COLO668 (cell line): ENCODE results near the gene CDC14A.
A peak's percentile ranks its signal among the peaks of the same experiment; 100 is the strongest.
"Not testable (repeated sequence)": the region's sequence is repeated elsewhere in the genome, so short reads cannot be mapped to it uniquely, and the experiment has no call there.

Experiments
- DNase-seq: peaks from one replicate; lab custom pipeline; 2025; ENCODE audit not compliant: unreplicated experiment; lab: John Stamatoyannopoulos, UW

The CDC14A gene, protein sequence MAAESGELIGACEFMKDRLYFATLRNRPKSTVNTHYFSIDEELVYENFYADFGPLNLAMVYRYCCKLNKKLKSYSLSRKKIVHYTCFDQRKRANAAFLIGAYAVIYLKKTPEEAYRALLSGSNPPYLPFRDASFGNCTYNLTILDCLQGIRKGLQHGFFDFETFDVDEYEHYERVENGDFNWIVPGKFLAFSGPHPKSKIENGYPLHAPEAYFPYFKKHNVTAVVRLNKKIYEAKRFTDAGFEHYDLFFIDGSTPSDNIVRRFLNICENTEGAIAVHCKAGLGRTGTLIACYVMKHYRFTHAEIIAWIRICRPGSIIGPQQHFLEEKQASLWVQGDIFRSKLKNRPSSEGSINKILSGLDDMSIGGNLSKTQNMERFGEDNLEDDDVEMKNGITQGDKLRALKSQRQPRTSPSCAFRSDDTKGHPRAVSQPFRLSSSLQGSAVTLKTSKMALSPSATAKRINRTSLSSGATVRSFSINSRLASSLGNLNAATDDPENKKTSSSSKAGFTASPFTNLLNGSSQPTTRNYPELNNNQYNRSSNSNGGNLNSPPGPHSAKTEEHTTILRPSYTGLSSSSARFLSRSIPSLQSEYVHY

DNA sequence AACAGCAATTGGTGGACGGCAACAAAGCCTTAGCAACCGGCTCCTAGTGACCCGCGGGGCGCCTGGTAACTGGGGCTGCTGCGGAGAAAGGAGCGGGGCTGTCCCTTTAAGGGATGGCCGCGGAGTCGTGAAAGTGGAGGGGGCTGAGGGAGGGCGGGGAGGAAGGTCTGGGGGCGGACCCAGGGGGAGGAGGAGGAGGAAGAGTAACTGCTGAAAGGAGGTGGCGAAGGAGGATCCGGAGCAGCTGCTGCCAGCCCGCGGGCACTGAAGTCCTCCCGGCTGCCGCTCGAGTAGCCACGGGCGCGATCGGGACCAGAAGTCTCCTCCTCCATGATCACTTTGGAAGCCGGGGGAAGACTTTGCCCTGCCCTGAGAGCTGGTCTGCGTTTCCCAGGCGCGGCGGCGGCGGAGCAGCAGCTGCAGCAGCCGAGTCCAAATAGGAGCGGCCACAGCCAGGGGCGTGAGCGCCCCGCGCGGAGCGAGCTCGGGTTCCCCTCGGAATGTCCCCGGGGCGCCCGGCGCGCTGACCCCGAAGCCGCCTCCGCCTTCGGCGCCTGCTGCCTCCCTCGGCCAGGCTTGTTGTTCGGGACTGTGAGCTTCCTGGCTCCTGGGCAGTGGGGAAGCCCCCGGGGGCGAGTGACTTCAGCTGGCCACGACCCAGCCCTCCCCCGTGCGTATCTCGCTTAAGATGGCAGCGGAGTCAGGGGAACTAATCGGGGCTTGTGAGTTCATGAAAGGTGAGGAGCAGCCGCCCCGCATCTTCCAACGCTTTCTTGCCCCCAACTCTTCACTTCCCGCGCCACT, at the start of gene CDC14A:
Gene CDC14A, plus strand, starts transcription at position 240 of the 804 bp plus-strand sequence. Its CDS starts 449 bp downstream, at position 689.
- DNase-seq, result peak; percentile 92

DNA sequence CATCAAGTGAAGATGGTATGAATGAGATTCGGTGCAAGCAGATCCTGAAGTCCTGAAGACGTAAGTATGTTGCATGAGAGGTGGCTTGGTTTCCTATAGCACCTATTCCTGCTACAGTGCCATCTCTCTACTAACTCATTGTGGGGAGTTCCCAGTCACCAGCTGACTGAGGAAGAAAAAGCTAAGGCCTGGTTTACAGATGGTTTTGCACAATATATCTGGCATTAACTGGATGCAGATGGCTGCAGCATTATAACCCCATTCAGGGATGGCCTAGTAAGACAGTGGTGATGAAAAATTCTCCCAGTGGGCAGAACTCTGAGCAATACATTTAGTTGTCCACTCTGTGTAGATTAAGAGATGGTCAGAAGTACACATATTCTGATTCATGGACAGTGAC, 49.6 kb upstream of the CDC14A start:
- no peak for DNase-seq

DNA sequence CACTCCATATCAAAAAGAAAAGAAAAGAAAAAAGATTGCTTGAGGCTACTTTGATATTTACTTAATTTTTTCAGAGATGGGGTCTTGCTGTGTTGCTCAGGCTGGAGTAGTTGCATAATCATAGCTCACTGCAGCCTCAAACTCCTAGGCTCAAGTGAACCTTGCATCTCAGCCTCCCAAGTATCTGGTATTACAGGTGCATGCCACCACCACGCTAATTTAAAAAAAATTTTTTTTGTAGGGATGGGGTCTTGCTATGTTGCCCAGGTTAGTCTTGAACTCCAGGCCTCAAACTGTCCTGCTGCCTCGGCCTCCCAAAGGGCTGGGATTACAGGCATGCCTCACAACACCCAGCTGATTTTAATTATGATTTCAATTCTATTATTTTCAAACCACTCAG, 48.1 kb upstream of the CDC14A start:
- DNase-seq, result no peak

DNA sequence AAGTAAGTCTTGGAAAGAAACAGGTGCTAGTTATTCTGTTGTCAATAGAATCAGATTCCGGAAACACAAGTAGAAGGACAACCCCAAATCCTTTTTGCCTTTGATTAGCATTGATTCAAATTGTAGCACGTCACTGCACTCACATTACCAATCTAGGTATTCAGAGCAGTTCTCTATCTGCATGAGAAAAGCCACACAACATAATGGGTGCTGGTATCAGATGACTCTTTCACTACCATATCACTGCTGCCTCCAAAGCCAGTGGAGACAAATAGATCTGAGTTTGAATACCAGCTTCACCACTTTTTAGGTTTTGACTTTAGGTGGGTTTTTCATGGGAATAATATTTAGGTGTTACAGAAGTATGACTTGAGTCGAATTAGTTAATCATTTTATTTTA, 47.4 kb upstream of the CDC14A start:
- DNase-seq, result no peak

DNA sequence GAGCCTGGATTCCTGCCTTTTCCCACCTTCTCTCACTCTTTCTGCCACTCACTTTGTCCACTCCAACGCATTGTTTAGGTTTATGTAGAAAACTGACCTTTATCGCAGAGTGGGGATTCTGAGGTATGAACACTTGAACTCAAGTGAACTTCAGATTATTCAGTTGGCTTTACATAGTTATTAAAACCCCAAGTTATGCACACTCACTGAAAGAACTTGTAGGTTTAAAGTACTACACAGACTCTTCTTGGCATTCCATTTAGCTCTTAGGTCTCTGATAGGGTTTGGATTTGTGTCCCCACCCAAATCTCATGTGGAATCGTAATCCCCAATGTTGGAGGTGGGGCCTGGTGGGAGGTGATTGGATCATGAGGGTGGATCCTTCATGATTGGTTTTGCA, 46.4 kb upstream of the CDC14A start:
- DNase-seq, result no peak

DNA sequence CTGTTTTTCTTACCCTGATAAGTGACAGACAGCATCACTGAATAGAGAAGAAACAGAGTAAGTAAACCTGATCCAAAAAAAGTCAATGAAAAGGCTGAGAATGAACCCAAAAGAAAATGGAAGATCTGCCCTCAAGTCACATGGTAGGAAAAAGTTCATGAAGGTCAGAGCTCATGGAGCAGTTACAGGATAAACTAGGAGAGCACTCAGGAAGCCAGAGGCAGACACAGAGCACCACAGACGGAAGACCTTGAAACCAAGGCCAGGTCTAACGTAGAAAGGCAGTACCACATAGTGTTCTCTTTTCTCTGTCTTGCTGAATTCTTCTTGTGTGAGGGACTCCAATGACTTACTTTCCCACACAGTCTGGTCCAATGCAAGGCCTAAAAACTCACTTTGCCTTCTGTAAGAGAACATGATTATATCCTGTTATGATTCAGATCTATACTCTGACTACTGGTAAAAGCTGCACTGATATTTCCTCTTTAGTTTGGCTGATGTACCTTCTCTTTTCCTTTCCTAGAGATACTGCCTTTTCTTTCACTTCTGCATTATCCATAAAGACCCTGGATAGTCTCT, 45.5 kb upstream of the CDC14A start:
- no peak for DNase-seq

DNA sequence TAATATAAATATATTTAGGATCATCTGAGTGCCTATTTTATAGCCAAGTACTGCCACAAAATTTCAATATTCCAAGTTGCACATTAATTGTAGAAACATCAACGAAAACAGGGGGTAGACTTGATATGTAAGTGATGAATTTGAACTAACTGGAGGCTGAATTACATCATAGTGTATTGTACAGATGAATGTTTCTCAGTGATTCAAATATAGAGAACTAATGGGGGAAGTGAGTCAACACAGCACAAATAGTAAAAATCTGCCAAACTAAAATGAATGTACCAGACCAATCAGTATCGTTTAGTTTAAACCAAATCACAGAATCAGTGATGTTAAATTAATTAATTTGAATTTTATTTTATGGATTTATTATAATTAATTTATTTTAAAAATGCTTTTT, 43.5 kb upstream of the CDC14A start:
- no peak for DNase-seq

DNA sequence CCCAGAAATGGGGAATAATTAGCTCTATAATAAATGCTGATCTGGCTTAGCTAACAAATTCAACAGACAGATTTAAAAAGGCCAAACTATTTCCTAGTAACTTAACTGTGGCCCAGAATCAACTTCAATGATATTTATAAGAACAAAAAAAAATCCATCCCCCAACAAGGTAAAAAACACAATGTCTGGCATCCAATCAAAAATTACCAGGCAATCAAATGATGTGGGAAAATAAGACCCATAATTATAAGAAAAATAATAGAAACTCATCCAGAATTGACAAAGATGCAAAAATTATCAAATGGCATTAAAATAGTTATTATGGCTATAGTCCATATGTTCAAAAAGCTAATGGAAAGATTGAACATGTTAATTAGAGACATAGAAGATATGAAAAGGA, 42.4 kb upstream of the CDC14A start:
- DNase-seq, result no peak

DNA sequence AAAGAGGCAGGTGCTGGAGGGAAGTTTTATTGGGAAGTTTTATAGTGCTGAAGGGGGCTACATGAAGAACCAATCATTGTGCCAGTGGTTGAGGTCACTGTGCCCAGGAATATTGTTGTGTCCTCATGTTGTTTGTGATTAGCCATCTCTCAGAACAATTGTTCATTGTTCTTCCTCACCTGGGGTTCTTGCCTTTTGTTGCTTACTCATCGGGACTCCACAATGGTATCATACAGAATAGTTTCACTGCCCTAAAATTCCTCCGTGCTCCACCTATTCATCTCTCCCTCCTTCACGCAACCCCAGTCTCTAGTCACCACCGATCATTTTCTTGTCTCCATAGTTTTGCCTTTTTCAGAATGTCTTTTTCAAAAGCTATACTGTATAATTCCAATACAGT, 38.9 kb upstream of the CDC14A start:
- DNase-seq, result no peak

DNA sequence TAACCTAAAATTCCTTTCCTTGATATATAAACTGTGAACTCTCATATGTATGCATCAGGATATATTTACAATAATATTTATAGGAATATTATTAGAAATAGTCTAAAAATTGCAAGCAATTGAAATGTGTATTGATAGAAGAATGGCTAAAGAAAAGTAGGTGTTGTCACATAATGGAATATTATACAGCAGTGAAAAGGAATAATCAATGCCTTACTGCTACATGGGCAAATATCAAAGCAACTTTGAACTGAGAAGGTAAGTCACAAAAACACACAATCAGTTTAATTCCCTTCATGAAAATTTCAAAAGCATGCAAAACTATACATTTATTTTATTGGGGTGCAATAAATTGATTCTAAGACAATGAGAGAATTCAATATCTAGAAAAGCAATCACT, 35.7 kb upstream of the CDC14A start:
- DNase-seq, result no peak

DNA sequence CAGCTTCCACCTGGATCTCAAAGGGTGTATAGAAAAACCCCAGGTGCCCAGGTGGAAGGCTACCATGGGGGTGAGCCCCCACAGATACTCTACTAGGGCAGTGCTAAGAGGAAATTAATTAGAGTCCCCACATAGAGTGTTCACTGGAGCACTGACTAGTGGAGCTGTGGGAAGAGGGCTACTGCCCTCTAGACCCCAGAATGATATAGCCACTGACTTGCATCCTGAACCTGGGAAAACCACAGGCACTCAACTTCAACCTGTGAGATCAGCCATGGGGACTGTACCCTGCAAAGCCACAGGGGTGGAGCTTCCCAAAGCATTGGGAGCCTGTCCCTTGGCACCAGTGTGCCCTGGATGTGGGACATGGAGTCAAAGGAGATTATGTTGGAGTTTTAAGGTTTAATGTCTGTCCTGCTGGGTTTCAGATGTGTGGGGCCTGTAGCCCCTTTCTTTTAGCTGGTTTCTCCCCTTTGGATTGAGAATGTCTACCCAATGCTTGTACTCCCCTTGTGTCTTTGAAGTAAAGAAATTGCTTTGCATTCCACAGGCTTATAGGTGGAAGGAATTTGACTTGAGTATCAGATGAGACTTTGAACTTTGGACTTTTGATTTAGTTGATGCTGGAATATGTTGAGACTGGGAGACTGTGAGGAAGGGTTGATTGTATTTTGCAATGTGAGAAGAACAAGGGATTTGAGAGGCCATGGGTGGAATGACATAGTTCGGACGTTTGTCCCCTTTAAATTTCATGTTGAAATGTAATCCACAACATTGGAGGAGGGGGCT, 31.8 kb upstream of the CDC14A start:
- DNase-seq, result no peak

DNA sequence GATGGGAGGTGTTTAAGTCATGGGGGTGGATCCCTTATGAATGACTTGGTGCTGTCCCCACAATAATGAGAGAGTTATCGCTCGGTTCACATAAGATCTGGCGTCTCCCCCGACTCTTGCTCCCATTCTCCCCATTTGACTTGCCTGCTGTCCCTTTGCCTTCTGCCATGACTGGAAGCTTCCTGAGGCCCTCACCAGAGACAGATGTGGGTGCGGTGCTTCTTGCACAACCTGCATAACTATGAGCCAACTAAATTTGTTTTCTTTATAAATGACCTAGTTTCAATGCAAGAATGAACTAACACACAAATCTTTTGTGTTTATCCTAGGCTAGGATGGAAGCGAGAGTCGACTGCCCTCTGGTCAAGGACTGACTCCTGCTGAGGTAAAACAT, 31.2 kb upstream of the CDC14A start:
- DNase-seq, result no peak

DNA sequence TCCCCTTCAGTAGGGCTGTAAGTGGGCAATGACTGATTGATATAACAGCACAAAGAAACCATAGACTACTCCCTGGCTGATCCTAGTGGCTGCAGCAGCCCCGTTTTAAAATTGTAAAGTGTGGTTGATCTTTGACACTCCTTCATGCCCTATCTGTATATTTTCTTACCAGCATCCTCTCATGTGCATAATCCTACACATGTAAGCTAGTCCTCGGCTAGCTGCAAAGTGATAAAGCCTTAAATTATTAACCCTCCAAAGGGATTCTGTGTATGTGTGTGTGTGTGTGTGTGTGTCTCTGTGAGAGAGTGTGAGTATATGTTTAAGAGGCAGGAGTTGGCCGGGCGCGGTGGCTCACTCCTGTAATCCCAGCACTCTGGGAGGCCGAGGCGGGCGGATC, 30.8 kb upstream of the CDC14A start:
- no peak for DNase-seq

DNA sequence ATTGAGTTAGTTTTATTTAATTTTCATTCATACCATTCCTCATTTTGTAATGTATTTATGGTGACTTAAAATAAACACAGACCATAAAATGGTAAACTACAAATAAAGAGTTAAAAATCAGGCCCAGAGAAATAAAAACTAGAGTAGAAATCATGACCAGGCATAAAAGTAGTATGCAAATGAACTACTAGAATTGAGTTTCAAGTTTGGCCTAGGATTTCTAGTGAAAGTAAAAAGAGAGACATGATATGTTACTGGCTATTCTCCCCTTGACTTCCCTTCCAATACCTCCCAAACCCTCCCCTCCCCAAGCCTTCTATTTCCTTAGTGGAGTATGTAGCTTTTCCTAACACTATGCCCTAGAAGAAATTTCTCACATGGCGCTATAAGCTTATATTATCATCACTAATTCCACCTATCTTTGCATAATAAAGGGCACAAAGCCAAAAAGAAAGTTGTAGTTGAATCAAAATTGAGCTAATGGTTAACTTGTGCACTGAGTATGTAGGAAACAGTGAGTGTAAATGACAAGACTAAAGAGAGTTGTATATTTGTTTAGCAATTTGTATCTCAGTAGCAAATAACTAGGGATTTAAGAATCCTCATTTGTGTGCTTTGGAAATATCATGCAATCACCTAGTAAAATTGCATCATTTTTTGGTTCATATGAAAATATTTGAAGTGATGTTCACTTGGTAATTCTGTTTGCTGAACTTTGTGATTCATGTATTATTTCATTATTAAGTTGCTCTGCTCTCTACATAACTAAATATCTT, 29.7 kb upstream of the CDC14A start:
- DNase-seq, result no peak

DNA sequence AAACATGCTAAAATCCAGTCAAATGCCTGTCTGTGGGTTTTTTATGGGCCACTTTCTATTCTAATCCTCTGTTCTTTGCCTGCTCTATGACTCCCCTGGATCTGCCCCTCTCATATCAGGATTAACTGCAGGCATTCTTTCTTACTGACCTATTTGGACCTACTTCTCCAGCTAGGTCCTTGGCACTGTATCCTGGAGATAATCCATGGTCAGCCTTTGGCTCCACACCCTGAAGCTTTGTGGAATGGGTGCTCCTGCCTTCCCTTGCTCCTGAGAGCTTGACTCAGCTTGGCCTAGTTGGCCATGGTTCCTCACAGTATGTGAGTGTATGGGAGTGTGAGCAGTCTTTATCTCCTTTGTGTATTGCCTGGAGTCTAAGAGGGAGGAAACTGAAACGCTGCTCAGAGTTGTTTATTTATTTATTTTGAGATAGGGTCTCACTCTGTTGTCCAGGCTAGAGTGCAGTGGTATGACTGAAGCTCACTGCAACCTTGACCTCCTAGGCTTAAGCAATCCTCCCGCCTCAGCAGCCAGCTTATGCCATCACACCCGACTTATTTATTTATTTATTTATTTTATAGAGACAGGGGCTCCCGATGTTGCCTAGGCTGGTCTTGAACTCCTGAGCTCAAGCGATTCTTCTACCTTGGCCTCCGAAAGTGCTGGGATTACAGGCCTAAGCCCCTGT, 28.7 kb upstream of the CDC14A start:
- DNase-seq, result no peak

DNA sequence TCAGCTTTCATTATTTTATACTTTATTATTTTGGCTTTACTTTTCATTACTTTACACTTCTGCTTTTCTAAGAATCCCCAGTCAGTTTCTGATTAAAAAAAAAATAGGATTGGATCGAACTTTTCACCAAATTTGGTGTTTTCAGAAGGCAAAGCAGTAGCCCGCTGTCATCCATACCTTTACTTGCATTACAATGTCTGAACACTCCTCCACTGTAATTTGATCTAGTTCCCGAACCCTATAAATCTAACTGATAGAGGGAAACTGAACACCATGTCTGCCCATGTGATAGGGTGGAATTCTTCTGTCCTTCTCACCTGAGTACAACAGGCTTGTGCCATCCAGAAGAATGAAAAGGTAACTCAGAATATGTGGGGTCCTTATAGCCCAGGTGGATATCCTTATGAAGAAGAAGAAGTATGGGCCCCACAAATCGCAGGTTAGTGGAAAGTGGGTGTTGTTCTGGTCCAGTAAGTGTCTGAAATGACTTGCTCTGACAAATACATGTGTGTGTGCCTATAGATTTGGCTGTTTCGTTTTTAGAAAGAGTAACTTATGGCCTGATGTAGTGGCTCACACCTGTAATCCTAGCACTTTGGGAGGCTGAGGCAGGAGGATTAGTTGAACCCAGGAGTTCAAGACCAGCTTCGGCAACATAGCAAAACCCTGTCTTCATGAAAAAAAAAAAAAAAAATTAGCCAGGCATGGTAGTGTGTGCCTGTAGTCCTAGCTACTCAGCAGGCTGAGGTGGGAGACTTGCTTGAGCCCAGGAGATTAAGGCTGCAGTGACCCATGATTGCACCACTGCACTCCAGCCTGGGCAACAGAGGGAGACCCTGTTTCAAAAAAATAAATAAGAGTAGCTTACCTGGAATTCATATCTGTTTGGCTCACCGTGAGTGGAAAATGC, 26.6 kb upstream of the CDC14A start:
- no peak for DNase-seq

DNA sequence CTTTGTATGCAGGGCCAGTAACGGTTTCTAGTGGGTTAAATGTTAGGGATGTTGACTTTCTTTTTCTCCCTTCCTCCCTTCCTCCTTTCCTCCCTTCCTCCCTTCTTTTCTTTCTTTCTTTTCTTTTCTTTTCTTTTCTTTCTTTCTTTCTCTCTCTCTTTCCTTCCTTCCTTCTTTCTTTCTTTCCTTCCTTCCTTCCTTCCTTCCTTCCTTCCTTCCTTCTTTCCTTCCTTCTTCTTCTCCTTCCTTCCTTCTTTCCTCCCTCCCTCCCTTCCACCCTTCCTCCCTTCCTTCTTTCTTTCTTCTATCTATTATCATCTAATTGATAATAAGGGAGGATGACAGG, 26.0 kb upstream of the CDC14A start:
- DNase-seq, result not testable (repeated sequence)

DNA sequence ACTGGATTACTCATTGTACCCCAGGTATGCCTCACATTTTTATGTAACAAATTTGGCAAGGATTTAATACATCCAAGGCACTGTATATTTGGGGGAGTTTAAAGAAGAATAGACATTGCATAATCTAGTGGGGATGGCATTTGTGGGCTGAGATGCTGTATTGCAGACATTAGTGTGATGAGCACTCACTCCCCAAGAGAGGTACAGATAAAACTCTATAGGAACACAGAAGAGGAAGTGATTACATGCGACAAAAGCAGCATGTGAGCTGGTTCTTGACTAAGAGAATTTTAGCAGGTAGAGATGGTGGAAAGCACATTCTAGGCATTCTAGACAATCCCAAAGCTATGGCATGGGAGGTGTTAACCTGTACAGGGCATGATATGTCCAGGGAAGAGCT, 24.2 kb upstream of the CDC14A start:
- no peak for DNase-seq

DNA sequence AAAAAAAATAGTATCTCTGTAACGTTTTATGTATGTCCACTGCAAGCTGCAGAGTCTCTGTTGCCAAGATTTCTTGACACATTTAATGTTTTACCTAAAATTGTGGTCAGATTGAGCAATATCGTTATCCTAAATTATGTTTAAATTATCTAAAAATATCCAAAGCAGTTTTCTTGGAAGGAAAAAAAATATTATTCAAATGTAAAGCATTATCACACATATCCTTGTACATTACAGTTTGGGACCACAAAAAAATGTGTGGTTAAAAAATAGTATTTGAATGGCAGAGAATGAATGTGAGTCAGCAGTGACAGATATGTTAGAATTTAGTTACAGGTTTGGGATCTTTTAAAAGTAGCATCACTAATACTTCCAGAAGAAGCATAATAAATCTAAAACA, 21.2 kb upstream of the CDC14A start:
- DNase-seq, result not testable (repeated sequence)
